IPS-20b (cell line): ENCODE results near the gene POLRMT.
"Not testable (repeated sequence)": the region's sequence is repeated elsewhere in the genome, so short reads cannot be mapped to it uniquely, and the experiment has no call there.

ENCODE experiments used
- H3K27ac ChIP-seq: one replicate; pipeline ENCODE4 v1.5.1; 2013; ENCODE audit warnings: low read length
- H3K27me3 ChIP-seq: 2 replicates; pipeline ENCODE4 v1.6.1; 2013; ENCODE audit warnings: mild to moderate bottlenecking, low read length, inconsistent platforms; ENCODE audit not compliant: insufficient read depth
- H3K36me3 ChIP-seq: 2 replicates; pipeline ENCODE4 v1.6.1; 2013; ENCODE audit warnings: low read depth, mild to moderate bottlenecking, inconsistent platforms, low read length, moderate library complexity; ENCODE audit not compliant: insufficient read depth
- H3K4me1 ChIP-seq: 2 replicates; pipeline ENCODE4 v1.6.1; 2013; ENCODE audit warnings: mild to moderate bottlenecking, control low read depth, inconsistent platforms, low read length, moderate library complexity; ENCODE audit not compliant: insufficient read depth
- H3K4me3 ChIP-seq: 2 replicates; pipeline ENCODE4 v1.5.1; 2013; ENCODE audit warnings: mild to moderate bottlenecking, low read length, inconsistent platforms
- H3K9ac ChIP-seq: 2 replicates; pipeline ENCODE4 v1.6.1; 2013; ENCODE audit warnings: low read depth, mild to moderate bottlenecking, inconsistent platforms, low read length, moderate library complexity
- H3K9me3 ChIP-seq: 2 replicates; pipeline ENCODE4 v1.6.1; 2013; ENCODE audit warnings: mild to moderate bottlenecking, low read depth, low read length, inconsistent platforms; ENCODE audit not compliant: insufficient read depth

The POLRMT gene

GRCh38 chr19:628168-628567 lies 5.2 kb downstream of the POLRMT start:
- H3K4me3 ChIP-seq = no peak overlapping the region
- peaks cover 52% of the 10 kb centered on the region for H3K36me3 ChIP-seq
- H3K27me3 ChIP-seq = no peaks in the 10 kb centered on the region
- H3K27ac ChIP-seq = no peak overlapping the region
- no peaks in the 10 kb centered on the region for H3K4me1 ChIP-seq
- no peak overlapping the region for H3K9ac ChIP-seq
- no peaks in the 10 kb centered on the region for H3K9me3 ChIP-seq

- H3K27me3 ChIP-seq, H3K27ac ChIP-seq, H3K4me3 ChIP-seq, H3K4me1 ChIP-seq, H3K9ac ChIP-seq, H3K9me3 ChIP-seq: not testable (repeated sequence)
- peaks cover 57% of the 10 kb centered on the region for H3K36me3 ChIP-seq
Observed at GRCh38 chr19:626566-626965, 6.8 kb downstream of the POLRMT start.

- Histone ChIP-seq H3K4me3 (no peak overlapping the region), H3K4me1 (no peaks in the 10 kb centered on the region)
Observed at GRCh38 chr19:625257-625656, 8.1 kb downstream of the POLRMT start.

GRCh38 chr19:624433-625109 lies 8.8 kb downstream of the POLRMT start:
- Histone ChIP-seq H3K9me3 (no peaks in the 10 kb centered on the region), H3K4me3 (no peak overlapping the region), H3K27ac (no peak overlapping the region), H3K9ac (no peak overlapping the region), H3K36me3 (peaks cover 52% of the 10 kb centered on the region), H3K27me3 (no peaks in the 10 kb centered on the region), H3K4me1 (no peaks in the 10 kb centered on the region)

More at GRCh38 chr19:625257-625656, 8.1 kb downstream of the POLRMT start:
- Histone ChIP-seq H3K27me3 (no peaks in the 10 kb centered on the region), H3K9ac (no peak overlapping the region), H3K9me3 (no peaks in the 10 kb centered on the region), H3K27ac (no peak overlapping the region), H3K36me3 (peaks cover 48% of the 10 kb centered on the region)

GRCh38 chr19:623974-624373 lies 9.4 kb downstream of the POLRMT start:
- Histone ChIP-seq H3K27ac (no peak overlapping the region), H3K9ac (no peak overlapping the region), H3K36me3 (peaks cover 52% of the 10 kb centered on the region), H3K4me3 (no peak overlapping the region), H3K4me1 (no peaks in the 10 kb centered on the region), H3K9me3 (no peaks in the 10 kb centered on the region), H3K27me3 (no peaks in the 10 kb centered on the region)

GRCh38 chr19:623175-623916 lies 10.0 kb downstream of the POLRMT start:
- H3K9me3 ChIP-seq = no peaks in the 10 kb centered on the region
- H3K9ac ChIP-seq = no peak overlapping the region
- H3K27me3 ChIP-seq = no peaks in the 10 kb centered on the region
- H3K27ac ChIP-seq = no peak overlapping the region
- H3K36me3 ChIP-seq = peaks cover 50% of the 10 kb centered on the region
- H3K4me1 ChIP-seq = no peaks in the 10 kb centered on the region
- no peak overlapping the region for H3K4me3 ChIP-seq

- Histone ChIP-seq H3K9me3 (no peaks in the 10 kb centered on the region), H3K9ac (no peak overlapping the region), H3K36me3 (peaks cover 44% of the 10 kb centered on the region), H3K4me3 (no peak overlapping the region), H3K27ac (no peak overlapping the region), H3K27me3 (no peaks in the 10 kb centered on the region), H3K4me1 (no peaks in the 10 kb centered on the region)
Observed at GRCh38 chr19:622666-623065, 10.7 kb downstream of the POLRMT start.

GRCh38 chr19:621819-622218 lies 11.5 kb downstream of the POLRMT start:
- H3K9ac ChIP-seq = no peak overlapping the region
- H3K4me3 ChIP-seq = no peak overlapping the region
- H3K4me1 ChIP-seq = no peaks in the 10 kb centered on the region
- no peaks in the 10 kb centered on the region for H3K27me3 ChIP-seq
- no peak overlapping the region for H3K27ac ChIP-seq
- no peaks in the 10 kb centered on the region for H3K9me3 ChIP-seq
- H3K36me3 ChIP-seq = peaks cover 41% of the 10 kb centered on the region

- not testable (repeated sequence) for H3K9me3 ChIP-seq, H3K9ac ChIP-seq, H3K27ac ChIP-seq, H3K4me1 ChIP-seq, H3K27me3 ChIP-seq, H3K4me3 ChIP-seq
- H3K36me3 ChIP-seq = peaks cover 41% of the 10 kb centered on the region
Observed at GRCh38 chr19:621191-621590, 12.1 kb downstream of the POLRMT start.

GRCh38 chr19:620166-620862 lies 13.0 kb downstream of the POLRMT start:
- Histone ChIP-seq H3K9ac (no peak overlapping the region), H3K27ac (no peak overlapping the region), H3K4me1 (no peaks in the 10 kb centered on the region), H3K36me3 (peaks cover 35% of the 10 kb centered on the region), H3K9me3 (no peaks in the 10 kb centered on the region), H3K4me3 (no peak overlapping the region), H3K27me3 (peaks cover 4% of the 10 kb centered on the region)

- Histone ChIP-seq H3K9me3 (no peaks in the 10 kb centered on the region), H3K27me3 (peaks cover 6% of the 10 kb centered on the region), H3K4me3 (no peak overlapping the region), H3K36me3 (peaks cover 30% of the 10 kb centered on the region), H3K9ac (no peak overlapping the region), H3K27ac (no peak overlapping the region), H3K4me1 (no peaks in the 10 kb centered on the region)
Observed at GRCh38 chr19:619286-620002, 13.9 kb downstream of the POLRMT start.
